ENCODE measurements around the gene ARHGAP22. TPM values are rescaled to one million over a fixed set of nuclear protein-coding genes. Genes with fewer than 3 reads are reported as not detected.

The ARHGAP22 gene
- total RNA-seq, 4 donors from 2014 or later: 3.2 to 24.0 (median 9.9) TPM

DNA sequence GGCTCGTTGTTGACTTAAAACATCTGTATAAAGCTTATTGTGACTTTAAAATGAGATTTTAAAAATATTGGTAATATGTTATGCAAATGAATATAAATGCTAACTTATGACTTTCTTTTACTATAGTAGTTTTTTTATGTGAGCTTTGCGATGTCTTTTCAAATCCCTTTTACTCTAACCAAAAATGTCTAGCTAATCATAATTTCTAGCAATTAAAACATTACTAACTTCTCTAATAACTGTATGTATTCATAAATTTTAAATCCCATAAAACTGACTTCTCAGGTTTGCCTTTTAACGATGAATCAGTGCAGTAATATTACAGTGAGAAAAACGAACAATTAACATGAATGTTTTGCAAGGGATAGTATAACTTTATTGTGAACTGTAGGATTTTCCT is 185.2 kb downstream of the ARHGAP22 start:
- ATAC-seq (ENCODE audit: low FRiP score) (no peak), DNase-seq (ENCODE audit: low spot score) (no peak)
- TF ChIP-seq, protein P1, sequence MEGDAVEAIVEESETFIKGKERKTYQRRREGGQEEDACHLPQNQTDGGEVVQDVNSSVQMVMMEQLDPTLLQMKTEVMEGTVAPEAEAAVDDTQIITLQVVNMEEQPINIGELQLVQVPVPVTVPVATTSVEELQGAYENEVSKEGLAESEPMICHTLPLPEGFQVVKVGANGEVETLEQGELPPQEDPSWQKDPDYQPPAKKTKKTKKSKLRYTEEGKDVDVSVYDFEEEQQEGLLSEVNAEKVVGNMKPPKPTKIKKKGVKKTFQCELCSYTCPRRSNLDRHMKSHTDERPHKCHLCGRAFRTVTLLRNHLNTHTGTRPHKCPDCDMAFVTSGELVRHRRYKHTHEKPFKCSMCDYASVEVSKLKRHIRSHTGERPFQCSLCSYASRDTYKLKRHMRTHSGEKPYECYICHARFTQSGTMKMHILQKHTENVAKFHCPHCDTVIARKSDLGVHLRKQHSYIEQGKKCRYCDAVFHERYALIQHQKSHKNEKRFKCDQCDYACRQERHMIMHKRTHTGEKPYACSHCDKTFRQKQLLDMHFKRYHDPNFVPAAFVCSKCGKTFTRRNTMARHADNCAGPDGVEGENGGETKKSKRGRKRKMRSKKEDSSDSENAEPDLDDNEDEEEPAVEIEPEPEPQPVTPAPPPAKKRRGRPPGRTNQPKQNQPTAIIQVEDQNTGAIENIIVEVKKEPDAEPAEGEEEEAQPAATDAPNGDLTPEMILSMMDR (IDR thresholded peaks at IDR 0.05): no peak

DNA sequence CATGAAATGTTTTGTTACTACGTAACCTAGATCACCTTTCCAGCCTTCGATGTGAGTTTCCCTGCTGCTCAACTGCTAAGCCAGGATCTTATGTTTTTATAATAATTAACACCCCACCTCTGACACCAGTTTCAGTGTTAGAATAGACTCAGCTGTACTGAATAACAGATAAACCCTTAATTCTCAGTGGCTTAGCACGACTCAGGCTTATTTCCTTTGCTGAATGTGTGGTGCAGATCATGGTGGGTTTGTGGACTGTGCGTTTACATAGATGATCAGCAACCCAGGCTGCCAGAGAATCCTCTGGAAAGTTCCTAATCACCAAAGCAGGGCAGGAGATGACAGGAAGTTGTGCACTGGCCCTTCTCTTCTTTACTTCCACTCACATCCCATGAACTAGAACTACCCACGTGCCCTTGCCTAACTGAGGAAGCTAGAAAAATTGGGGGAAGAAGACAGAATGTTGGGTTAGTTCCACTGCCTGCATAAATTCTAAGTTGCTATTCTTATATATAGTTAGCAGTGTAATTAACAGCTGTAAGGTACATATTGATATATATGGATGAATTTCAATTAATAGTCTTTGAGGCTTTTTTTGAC is 186.6 kb downstream of the ARHGAP22 start:
- ATAC-seq (ENCODE audit: low FRiP score) (no peak), DNase-seq (ENCODE audit: low spot score) (no peak)
- TF ChIP-seq, protein P1 (IDR thresholded peaks at IDR 0.05): no peak

DNA sequence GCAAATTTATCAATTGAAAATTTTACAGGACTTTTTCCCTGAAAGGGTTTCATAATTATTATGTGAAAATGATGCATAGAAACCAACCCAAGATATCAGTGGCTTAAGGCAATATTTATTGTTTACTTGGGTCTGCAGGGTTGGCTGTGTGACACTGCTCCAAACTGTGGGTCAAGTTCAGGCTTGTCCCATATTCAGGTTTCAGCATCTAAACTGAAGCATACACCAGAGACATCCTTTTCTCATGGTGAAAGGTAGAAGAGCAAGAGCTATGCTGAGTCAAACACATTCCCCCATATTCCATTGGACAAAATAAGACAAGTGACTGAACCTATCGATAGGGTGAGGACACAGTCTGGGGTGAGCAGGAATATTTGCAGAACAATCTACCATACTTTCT is 187.5 kb downstream of the ARHGAP22 start:
- no peak for ATAC-seq (ENCODE audit: low FRiP score)
- no peak for DNase-seq (ENCODE audit: low spot score)
- TF ChIP-seq, protein P1 (IDR thresholded peaks at IDR 0.05): no peak

DNA sequence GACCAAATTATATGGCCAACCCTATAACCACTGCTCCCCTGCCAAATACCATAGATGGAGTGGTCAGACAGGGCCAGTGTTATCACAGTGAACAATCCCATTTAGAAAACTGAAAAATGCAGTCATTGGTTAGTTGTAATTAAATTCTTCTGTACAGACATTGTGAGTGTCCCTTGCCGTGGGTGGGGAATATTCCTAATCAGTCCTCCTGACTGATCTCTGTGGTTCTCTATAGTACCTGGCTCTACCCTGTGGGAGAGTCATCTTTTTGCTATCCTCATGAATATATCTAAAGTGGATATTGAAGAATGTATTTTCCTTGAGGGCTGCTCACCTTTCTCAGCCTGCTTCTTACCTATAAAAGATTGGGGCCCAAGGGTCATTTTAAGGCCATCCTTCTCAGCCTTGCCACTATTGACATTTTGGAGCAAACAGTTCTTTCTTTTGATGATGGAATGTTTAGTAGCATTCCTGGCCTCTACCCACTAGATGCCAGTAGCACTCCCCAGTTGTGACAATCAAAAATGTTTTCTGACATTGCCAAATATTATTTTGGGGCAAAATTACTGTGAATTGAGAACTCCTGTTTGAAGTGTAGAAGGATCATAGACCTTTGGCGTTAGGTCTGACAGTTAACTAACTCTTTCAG is 188.2 kb downstream of the ARHGAP22 start:
- DNase-seq (ENCODE audit: low spot score) (no peak), ATAC-seq (ENCODE audit: low FRiP score) (no peak)
- TF ChIP-seq, protein P1 (IDR thresholded peaks at IDR 0.05): no peak

DNA sequence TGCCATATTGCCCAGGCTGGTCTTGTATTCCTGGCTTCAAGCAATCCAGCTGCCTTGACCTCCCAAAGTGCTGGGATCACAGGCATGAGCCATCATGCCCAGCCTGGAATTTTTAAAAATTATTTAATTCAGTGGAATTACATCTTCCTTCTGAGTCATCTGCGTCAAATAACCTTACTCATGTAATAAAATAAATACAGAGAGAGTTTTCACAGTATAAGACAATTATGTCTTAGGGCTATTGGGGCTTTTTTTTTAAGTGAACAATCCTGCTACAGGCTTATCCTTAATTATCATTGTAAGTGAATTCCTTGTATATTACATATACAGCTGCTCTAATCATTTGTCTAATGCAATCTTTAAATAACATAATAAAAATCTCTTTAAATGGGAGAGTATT is 190.1 kb downstream of the ARHGAP22 start:
- no peak for ATAC-seq (ENCODE audit: low FRiP score)
- TF ChIP-seq, protein P1 (IDR thresholded peaks at IDR 0.05): no peak
- DNase-seq (ENCODE audit: low spot score): no peak

DNA sequence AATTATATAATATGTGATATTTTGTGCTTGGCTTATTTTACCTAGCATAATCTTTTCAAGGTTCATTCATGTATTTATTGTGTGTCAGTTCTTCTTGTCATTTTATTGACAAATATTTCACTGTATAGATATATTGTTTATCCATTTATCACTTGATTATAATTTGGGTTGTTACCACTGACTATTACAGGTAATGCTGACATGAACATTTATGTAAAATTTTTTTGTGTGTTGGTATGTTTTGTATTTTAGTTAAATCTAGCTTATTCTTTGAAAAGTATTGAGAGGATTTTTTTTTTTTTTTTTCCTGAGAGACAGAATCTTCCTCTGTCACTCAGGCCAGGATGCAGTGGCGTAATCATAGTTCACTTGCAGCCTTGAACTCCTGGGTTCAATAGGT is 190.7 kb downstream of the ARHGAP22 start:
- TF ChIP-seq, protein P1 (IDR thresholded peaks at IDR 0.05): no peak
- ATAC-seq (ENCODE audit: low FRiP score): no peak
- no peak for DNase-seq (ENCODE audit: low spot score)

DNA sequence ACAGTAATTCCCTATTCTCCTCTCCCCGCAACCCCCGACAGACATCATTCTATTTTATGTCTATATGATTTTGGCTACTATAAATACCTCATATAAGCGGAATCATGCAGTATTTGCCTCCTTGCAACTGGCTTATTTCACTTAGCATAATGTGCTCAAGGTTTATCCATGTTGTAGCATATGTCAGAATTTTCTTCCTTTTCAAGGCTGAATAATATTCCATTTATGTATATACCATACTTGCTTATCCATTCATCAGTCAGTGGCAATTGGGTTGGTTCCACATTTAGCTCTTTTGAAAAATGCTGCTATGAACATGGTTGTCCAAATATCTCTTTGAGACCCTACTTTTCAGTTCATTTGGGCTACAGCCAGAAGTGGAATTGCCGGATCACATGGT is 191.9 kb downstream of the ARHGAP22 start:
- TF ChIP-seq, protein P1 (IDR thresholded peaks at IDR 0.05): no peak
- ATAC-seq (ENCODE audit: low FRiP score) (no peak), DNase-seq (ENCODE audit: low spot score) (no peak)

Measured in omental fat pad (tissue), 4 donors.